GM18502 (cell line): Measurements from ENCODE around the gene FSD2.
"Not testable (repeated sequence)": the region's sequence is repeated elsewhere in the genome, so short reads cannot be mapped to it uniquely, and the experiment has no call there.

Source experiments
- ATAC-seq: cut with Tn5 transposase; IDR thresholded peaks from one replicate; pipeline ENCODE4 v1.9.1; 2021; ENCODE audit warnings: mild to moderate bottlenecking; ENCODE audit not compliant: unreplicated experiment, poor library complexity

FSD2 gene

GRCh38 chr15:82798531-82799166 is 7.2 kb downstream of the FSD2 start:
- no peak for ATAC-seq

- ATAC-seq = no peak
These were observed 7.8 kb downstream of the FSD2 start for GRCh38 chr15:82798104-82798503.

DNA sequence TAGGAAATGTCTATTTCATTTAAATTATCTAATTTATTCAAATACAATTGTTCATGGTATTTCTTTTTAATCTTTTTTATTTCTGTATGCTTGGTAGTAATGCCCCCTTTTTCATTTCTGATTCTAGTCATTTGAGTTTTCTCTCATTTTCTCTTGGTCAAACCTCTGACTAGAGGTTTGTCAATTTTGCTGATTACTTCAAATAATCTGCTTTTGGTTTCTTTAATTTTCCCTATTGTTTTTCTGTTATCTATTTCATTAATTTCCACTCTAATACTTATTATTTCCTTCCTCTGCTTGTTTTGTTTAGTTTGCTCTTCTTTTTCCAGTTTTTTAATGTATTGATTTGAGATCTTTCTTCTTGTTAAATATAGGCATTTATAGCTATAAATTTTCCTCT is 12.1 kb downstream of the FSD2 start:
- no peak for ATAC-seq

DNA sequence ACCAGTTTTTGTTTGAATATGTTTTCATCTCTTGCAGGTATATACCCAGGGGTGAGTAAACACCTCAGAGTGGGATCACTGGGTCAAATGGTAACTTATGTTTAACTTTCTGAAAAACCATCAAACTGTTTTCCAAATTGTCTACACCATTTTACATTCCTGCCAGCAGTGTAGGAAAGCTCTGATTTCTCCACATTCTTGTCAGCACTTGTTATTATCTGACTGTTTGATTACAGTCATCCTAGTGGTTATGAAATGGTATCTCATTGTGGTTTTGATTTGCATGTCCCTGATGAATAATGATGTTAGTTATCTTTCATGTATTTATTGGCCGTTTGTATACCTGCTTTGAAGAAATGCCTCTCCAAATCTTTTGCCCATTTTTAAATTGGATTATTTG is 13.8 kb downstream of the FSD2 start:
- ATAC-seq = no peak

DNA sequence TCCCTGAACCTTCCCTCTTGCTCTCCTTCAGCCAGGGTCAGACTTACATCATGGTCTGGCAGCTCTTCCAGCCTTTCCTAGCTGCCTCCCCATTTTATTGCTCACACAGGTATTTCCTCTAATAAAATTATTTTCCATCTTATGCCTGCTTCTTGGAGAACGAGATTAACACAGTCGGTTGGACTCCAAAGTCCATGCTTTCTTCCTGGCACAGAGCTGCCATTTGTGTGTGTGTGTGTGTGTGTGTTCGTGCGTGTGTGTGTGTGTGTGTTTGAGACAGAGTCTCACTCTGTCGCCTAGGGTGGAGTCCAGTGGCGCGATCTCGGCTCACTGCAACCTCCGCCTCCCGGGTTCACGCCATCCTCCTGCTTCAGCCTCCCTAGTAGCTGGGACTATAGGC is 15.5 kb downstream of the FSD2 start:
- no peak for ATAC-seq

- no peak for ATAC-seq
These were observed 16.4 kb downstream of the FSD2 start for GRCh38 chr15:82789491-82789890.

DNA sequence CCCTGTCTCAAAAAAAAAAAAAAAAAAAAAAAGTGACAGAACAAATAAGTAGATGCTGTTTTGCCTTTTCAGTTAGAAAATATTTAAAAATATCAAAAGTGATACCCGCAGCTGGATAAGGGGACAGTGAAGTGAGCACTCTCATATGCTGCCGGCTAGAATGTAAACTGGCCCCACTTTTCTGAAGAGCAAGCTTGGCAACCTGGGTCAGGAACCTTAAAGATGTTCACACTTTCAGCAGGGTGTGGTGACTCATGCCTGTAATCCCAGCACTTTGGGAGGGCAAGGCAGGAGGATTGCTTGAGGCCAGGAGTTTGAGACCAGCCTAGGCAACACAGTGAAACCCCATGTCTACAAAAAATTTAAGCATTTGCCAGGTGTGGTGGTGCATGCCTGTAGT is 17.4 kb downstream of the FSD2 start:
- no peak for ATAC-seq

- no peak for ATAC-seq
These were observed 24.5 kb downstream of the FSD2 start for GRCh38 chr15:82781349-82781748.

- no peak for ATAC-seq
These were observed 27.1 kb downstream of the FSD2 start for GRCh38 chr15:82778755-82779154.

- no peak for ATAC-seq
These were observed 31.4 kb downstream of the FSD2 start for GRCh38 chr15:82774496-82774895.

DNA sequence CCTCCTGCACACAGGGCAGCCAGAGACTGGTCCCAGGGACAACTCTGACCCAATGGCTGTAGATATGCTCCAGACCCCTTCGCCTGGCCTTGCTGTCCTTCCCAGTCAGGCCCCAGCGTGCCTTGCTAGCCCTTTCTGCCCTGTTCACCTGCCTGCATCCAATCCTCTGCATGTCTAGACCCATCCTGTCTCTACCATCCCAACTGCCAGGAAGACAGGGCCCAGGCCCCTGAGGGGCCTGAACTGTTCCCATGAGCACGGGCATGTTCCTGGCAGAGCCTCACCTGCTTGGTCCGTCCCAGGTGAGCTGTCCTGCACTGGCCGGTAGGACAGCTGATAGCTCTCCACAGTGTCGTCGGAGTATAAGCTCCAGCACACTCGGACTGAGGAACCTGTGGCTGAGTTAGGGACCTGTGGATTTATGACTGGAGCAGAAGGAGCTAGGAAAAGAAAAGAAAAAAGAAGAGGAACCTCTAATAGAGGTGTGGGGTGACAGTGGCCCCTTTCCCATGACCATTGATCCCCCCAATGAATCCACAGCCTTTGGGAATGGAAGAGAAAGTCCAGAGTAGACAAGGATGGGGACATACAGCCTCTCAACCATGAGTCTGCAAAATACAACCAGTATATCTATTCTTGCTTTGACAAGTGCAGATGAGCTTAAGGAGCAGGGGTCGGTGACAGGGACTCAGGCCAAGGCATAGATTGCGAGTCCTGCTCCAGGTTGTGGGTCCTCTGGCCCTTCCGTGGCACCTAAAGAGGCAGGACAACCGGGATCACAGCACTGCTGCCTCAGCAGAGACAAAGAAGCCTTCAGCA is 33.9 kb downstream of the FSD2 start:
- no peak for ATAC-seq

DNA sequence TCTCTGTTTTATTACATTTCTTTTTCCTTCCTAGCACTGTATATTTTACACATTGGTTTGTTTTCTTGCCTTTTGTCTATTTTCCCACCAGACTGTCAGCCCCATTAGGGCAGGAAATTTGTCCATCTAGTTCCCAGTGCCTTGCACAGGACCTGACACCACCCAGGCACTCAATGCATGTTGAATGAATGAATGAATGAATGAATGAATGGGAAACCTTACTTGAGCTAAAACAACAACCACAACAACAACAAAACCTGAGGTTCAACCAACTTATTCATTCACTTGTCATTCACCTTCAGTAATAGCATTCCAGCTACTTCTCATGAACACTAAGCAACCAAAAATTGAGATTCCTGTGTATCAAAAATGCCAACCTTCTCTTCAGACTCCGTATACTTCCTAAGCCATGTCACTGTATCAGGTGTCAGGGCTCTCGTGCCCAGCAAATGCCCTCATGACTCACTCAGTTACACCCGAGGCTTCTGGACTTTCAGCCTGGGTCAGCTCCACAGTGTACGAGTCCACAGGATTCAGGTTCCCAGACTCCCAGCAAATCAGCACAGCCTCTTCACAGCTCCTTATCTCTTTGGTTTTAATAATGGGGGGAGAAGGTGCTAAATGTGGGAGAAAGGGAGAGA is 37.3 kb downstream of the FSD2 start:
- ATAC-seq = no peak

GRCh38 chr15:82767163-82767829 is 38.6 kb downstream of the FSD2 start:
- no peak for ATAC-seq

GRCh38 chr15:82766201-82766600 is 39.7 kb downstream of the FSD2 start:
- not testable (repeated sequence) for ATAC-seq

DNA sequence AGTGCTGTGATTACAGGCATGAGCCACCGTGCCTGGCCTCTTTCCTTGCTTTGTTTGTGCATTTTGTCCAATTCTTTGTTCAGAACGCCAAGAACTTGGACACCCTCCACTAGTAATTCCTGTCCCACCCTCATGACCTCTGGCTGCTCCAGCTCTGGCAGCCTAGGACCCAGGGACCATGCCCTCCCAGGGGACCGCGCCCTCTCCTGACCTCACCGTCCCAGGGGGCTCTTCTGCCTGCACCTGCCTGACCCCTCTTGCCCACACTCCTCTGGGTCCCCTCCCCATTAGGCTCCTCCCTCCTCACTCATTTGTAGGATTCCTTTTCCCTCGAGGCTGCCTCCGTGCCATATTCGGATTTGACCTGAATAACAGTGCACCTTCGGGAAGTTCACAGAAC is 41.1 kb downstream of the FSD2 start:
- no peak for ATAC-seq

DNA sequence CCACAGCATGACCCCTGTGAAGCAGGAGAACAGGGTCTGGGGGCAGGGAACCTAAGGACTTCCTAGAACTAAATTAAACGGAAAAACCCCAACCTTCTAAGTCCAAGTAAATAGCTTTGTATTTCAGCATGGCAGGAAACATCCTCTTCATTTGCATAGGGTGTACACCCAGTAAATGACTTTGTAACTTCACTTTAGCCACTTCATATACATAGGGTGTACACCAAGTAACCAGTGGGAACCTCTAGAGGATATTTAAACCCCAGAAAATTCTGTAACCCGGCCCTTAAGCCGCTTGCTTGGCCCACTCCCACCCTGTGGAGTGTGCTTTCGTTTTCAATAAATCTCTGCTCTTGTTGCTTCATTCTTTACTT is 41.8 kb downstream of the FSD2 start:
- no peak for ATAC-seq

DNA sequence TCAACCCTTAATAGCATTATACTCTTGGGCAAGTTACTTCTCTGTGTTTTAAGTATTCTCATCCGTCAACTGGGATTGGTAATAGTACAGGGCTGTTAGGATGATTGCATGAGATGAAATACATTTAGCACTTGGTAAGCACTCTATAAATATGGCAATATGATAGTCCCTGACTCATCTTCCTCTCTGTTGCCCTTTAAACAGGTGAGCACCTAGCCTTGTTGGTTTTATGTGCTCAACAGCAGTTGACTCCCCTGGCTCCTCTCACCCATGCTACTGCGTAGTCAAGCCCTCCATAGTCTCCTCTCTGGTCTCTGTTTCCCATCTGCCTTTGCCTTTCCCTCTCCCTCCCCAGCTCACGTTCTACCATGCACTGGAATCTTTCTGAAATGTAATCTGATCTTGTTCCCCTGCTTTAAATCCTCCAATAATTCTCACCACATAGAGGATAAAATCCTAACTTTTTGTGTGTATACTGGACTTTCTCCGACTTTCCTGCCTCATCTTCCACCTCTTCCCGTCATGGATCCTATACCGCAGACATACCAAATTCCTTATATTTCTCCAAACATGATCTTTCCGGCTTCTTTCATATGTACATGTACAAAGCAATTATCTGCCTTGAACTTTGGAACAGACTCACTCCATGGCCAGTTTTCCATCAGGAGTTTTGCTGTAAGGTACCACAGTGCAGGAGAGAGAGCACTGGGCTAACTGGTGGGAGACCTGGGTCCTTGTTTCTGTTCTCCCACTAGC is 42.3 kb downstream of the FSD2 start:
- ATAC-seq = no peak

DNA sequence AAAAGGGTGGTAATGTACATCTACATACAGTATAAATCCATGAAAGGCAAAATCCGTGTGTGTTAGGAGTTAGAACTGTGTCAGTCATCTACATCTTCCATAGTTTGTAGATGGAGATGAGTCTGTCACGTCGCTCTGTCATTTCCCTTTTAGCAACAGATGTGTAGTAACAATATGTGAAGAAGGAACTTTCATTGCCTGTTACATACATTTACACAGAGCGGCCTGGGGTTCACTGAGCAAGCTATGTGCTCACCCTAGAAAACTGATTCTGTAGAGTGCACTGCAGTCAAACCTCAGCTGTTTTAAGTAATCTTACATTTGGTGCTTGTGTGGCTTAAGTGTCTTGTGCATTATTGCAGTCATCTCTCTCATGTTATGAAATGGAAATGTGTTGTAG is 54.6 kb downstream of the FSD2 start:
- no peak for ATAC-seq

DNA sequence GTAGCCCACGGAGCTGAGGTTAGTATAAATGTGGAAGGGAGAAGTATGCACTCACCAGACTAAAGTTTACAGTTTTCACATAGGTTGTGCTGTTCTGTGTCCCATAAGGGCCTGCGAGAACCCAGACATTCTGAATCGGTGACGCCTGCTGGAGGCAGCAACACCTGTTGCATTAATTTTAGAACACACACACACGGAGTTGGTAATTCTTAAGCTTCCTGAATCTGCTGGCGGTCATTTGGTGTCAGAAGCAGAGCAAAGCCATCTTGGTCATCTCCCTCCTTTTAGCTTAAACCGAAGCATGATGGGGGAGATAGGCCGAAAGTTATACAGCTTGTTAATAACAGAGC is 55.1 kb downstream of the FSD2 start:
- peak; percentile 47 for ATAC-seq
